Activated CD8-positive, alpha-beta memory T cell treated with anti-CD3 and anti-CD28 coated beads, Interleukin-2, amount 10 ng/mL, durations not matched to agents 7 days and 5 days (primary cell): ENCODE results near the gene AGT. TPM values are rescaled to one million over a fixed set of nuclear protein-coding genes. Genes with fewer than 3 reads are reported as not detected.

Source experiments
- ATAC-seq: fragments of 150-1000 bp; cut with Tn5 transposase; one replicate; pipeline ENCODE4 v1.10.0; 2021; ENCODE audit warnings: moderate library complexity
- CTCF ChIA-PET: fragments of 350-600 bp; sonication (Branson Sonifier 250); formaldehyde crosslinking; loops from one replicate; lab custom pipeline; 2021; ENCODE audit warnings: antibody characterized with exemption; lab: Charles Lee
- DNase-seq: peaks from one replicate; pipeline ENCODE4 v3.0.0-alpha.2; 2020
- H3K27ac Mint-ChIP-seq: one replicate; pipeline ENCODE4 v1.8.0; 2021; ENCODE audit warnings: mild to moderate bottlenecking, mixed read lengths
- H3K27me3 Mint-ChIP-seq: one replicate; pipeline ENCODE4 v1.8.0; 2021; ENCODE audit warnings: mixed read lengths
- H3K36me3 Mint-ChIP-seq: one replicate; pipeline ENCODE4 v1.8.0; 2021; ENCODE audit warnings: mild to moderate bottlenecking, mixed read lengths
- H3K4me1 Mint-ChIP-seq: one replicate; pipeline ENCODE4 v1.8.0; 2021; ENCODE audit warnings: mixed read lengths
- H3K4me3 Mint-ChIP-seq: one replicate; pipeline ENCODE4 v1.8.0; 2021; ENCODE audit warnings: mild to moderate bottlenecking, moderate library complexity, mixed read lengths
- H3K9me3 Mint-ChIP-seq: one replicate; pipeline ENCODE4 v1.8.0; 2022; ENCODE audit warnings: low read depth, mixed read lengths
- total RNA-seq, 2 experiments: library from RNA; stranded (reverse); gene quantifications; one replicate each; pipeline ENCODE4 v1.2.3, GENCODE V29; 2021

AGT gene
- total RNA-seq, 2 experiments from 2014 or later = not detected

GRCh38 chr1:230749635-230750034 lies 35.7 kb upstream of the AGT start:
- H3K4me3 Mint-ChIP-seq = no peak overlapping the region
- DNase-seq = no peak
- H3K9me3 Mint-ChIP-seq = no peaks in the 10 kb centered on the region
- H3K36me3 Mint-ChIP-seq = no peaks in the 10 kb centered on the region
- CTCF ChIA-PET = no interaction called here
- H3K4me1 Mint-ChIP-seq = no peaks in the 10 kb centered on the region
- no peaks in the 10 kb centered on the region for H3K27me3 Mint-ChIP-seq
- H3K27ac Mint-ChIP-seq = no peak overlapping the region
- ATAC-seq = no peak

- H3K27me3 Mint-ChIP-seq = no peaks in the 10 kb centered on the region
- no peaks in the 10 kb centered on the region for H3K9me3 Mint-ChIP-seq
- H3K36me3 Mint-ChIP-seq = no peaks in the 10 kb centered on the region
- no peak overlapping the region for H3K27ac Mint-ChIP-seq
- H3K4me1 Mint-ChIP-seq = no peaks in the 10 kb centered on the region
- ATAC-seq (no peak), DNase-seq (no peak)
- CTCF ChIA-PET = no interaction called here
- no peak overlapping the region for H3K4me3 Mint-ChIP-seq
These were observed 35.2 kb upstream of the AGT start for GRCh38 chr1:230749150-230749549.

DNA sequence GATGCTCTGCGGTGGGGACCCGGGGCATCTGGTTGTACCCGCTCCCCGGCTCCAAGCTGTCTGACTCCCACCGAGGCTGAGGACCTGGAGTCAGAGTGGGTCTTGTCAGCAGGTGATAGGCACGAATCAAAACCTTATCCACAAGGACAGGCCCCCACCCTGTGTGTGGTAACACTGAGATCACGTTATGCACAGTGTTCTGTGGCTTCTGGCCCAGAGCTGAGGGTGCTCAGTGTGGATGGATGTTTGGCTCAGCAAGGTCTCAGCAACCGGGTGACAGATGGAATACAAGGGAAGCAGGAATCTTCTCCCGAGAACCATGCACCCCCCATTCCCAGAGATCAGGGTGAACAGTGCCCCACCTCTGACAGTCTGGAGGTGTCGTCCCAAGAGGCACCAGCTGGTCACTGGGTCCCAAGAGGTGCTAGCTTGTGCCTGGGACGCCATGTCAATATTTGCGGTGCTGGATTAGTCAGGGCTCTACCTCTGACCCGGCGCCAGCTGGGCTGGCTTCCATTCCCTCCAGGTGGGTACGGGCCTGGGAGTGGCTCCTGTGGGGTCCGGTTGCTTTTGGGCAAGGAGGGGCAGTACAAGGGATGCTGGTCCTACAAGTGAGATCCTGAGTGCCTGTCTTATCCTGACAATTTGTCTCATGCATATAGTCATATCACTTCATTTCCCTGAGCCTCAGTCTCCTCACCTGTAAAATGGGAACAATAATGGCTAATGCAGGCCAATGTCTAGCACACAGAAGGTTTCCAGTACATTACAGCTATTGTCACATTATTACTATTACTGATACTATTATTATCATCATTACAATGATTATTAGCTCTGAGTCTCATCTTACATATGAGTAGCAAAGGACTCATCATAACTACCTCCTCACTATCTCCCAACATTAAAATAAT lies 34.2 kb upstream of the AGT start:
- H3K36me3 Mint-ChIP-seq = no peaks in the 10 kb centered on the region
- no peak for ATAC-seq
- H3K4me1 Mint-ChIP-seq = no peaks in the 10 kb centered on the region
- H3K27ac Mint-ChIP-seq = no peak overlapping the region
- no peak overlapping the region for H3K4me3 Mint-ChIP-seq
- DNase-seq = no peak
- CTCF ChIA-PET = no interaction called here
- no peaks in the 10 kb centered on the region for H3K27me3 Mint-ChIP-seq
- H3K9me3 Mint-ChIP-seq = no peaks in the 10 kb centered on the region

- H3K27me3 Mint-ChIP-seq = no peaks in the 10 kb centered on the region
- no peak for ATAC-seq
- no peak within 1 kb of the TSS for H3K4me3 Mint-ChIP-seq
- H3K36me3 Mint-ChIP-seq = no peaks in the 10 kb centered on the region
- H3K9me3 Mint-ChIP-seq = no peaks in the 10 kb centered on the region
- no peak for DNase-seq
- CTCF ChIA-PET = no interaction called here
- no peaks in the 10 kb centered on the region for H3K4me1 Mint-ChIP-seq
- no peak within 1 kb of the TSS for H3K27ac Mint-ChIP-seq
These were observed 33.3 kb upstream of the AGT start, which contains the start of gene CAPN9 for GRCh38 chr1:230747127-230747730. TSS of gene CAPN9 (plus strand) at chr1:230747388. CDS start at chr1:230747497, 109 bp downstream.

GRCh38 chr1:230746617-230747016 lies 32.7 kb upstream of the AGT start:
- no peaks in the 10 kb centered on the region for H3K9me3 Mint-ChIP-seq
- no peak overlapping the region for H3K27ac Mint-ChIP-seq
- no peak overlapping the region for H3K4me3 Mint-ChIP-seq
- CTCF ChIA-PET = no interaction called here
- no peak for DNase-seq
- H3K4me1 Mint-ChIP-seq = no peaks in the 10 kb centered on the region
- no peaks in the 10 kb centered on the region for H3K36me3 Mint-ChIP-seq
- no peaks in the 10 kb centered on the region for H3K27me3 Mint-ChIP-seq
- ATAC-seq = no peak

DNA sequence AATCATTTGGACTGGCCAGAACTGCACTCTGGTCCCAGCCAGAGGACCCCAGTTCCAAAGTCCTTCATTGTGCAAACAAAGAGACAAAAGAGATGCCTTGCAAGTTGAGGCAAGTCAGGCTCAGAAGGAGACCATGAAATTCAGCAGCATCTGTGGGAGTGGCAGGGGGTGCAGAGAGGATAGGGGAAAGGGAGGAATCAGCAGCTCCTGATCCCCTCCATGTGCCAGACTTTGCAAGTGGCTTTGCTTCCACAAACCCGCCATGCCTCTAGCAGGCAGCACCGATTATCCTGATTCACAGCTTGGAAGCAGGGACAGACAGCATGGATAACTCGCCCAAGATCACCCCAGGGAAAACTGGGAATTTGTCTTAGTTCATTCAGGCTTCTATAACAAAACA lies 31.1 kb upstream of the AGT start:
- Mint-ChIP-seq H3K27ac (no peak overlapping the region), H3K36me3 (no peaks in the 10 kb centered on the region), H3K9me3 (no peaks in the 10 kb centered on the region), H3K27me3 (no peaks in the 10 kb centered on the region), H3K4me3 (no peak overlapping the region), H3K4me1 (no peaks in the 10 kb centered on the region)
- no peak for ATAC-seq
- CTCF ChIA-PET = interaction anchor here (0.6 kb wide), 1 partner anchor 1261 kb away, joined by 3 read pairs; no protein-coding TSS in a partner anchor
- no peak for DNase-seq

DNA sequence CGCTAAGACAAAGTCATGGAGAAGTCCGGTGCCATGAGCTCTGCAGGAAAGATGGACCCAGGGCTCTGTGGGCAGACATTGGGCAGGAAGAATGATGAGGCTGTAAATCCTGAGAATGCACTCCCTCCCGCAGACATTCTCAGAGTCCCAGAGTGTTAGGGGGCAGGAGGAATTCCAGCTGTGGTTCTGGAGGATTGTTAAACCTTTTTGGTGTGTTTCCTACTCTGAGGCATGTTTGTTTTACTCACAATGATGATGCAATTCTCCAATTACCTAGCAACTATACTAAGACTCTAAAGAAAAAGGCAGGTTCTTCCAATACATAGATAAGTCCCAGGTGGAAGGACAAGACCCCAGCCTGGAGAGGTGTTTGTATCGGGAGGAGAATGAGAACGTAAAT lies 30.5 kb upstream of the AGT start:
- Mint-ChIP-seq H3K9me3 (no peaks in the 10 kb centered on the region), H3K4me3 (no peak overlapping the region), H3K27me3 (no peaks in the 10 kb centered on the region), H3K4me1 (no peaks in the 10 kb centered on the region), H3K27ac (no peak overlapping the region), H3K36me3 (no peaks in the 10 kb centered on the region)
- ATAC-seq = no peak
- CTCF ChIA-PET = interaction anchor here (1.4 kb wide), 1 partner anchor 466 kb away, joined by 3 read pairs; no protein-coding TSS in a partner anchor
- no peak for DNase-seq

- DNase-seq (no peak), ATAC-seq (no peak)
- H3K4me3 Mint-ChIP-seq = no peak overlapping the region
- no peak overlapping the region for H3K27ac Mint-ChIP-seq
- H3K4me1 Mint-ChIP-seq = no peaks in the 10 kb centered on the region
- no peaks in the 10 kb centered on the region for H3K36me3 Mint-ChIP-seq
- no peaks in the 10 kb centered on the region for H3K27me3 Mint-ChIP-seq
- no peaks in the 10 kb centered on the region for H3K9me3 Mint-ChIP-seq
- CTCF ChIA-PET = interaction anchor here (1.4 kb wide), 1 partner anchor 467 kb away, joined by 3 read pairs; no protein-coding TSS in a partner anchor
These were observed 30.0 kb upstream of the AGT start for GRCh38 chr1:230743899-230744298.

- Mint-ChIP-seq H3K4me3 (no peak overlapping the region), H3K4me1 (no peaks in the 10 kb centered on the region), H3K36me3 (no peaks in the 10 kb centered on the region), H3K27me3 (peaks cover 3% of the 10 kb centered on the region), H3K27ac (no peak overlapping the region), H3K9me3 (no peaks in the 10 kb centered on the region)
- CTCF ChIA-PET = no interaction called here
- ATAC-seq = no peak
- no peak for DNase-seq
These were observed 25.8 kb upstream of the AGT start for GRCh38 chr1:230739564-230740290.

GRCh38 chr1:230737622-230738262 lies 23.8 kb upstream of the AGT start:
- H3K27me3 Mint-ChIP-seq = peaks cover 5% of the 10 kb centered on the region
- H3K4me1 Mint-ChIP-seq = no peaks in the 10 kb centered on the region
- no peak overlapping the region for H3K27ac Mint-ChIP-seq
- no peaks in the 10 kb centered on the region for H3K36me3 Mint-ChIP-seq
- ATAC-seq = no peak
- no peak for DNase-seq
- CTCF ChIA-PET = no interaction called here
- no peaks in the 10 kb centered on the region for H3K9me3 Mint-ChIP-seq
- no peak overlapping the region for H3K4me3 Mint-ChIP-seq

DNA sequence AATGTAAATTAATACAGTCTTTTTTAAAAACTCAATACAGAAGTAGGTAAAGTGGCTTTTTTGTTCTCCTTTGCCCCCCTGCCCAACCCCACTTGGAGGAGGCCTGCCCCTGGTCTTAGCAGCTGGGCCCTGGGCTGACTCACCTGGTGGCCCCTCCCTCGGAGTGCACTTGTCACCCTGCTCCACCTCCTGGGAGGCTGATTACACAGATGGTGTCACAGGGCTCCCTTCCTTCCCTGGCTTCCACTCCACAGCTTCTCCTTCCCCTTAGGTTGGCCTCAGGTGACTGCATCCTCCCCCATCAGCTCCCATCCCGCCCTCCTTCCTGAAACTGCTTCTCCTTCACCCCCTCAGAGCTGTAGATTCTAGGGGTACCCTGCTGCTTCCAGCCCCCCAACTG lies 21.5 kb upstream of the AGT start:
- ATAC-seq (no peak), DNase-seq (no peak)
- no peak overlapping the region for H3K4me3 Mint-ChIP-seq
- H3K36me3 Mint-ChIP-seq = no peaks in the 10 kb centered on the region
- CTCF ChIA-PET = no interaction called here
- no peaks in the 10 kb centered on the region for H3K4me1 Mint-ChIP-seq
- no peaks in the 10 kb centered on the region for H3K9me3 Mint-ChIP-seq
- H3K27me3 Mint-ChIP-seq = peaks cover 6% of the 10 kb centered on the region
- H3K27ac Mint-ChIP-seq = no peak overlapping the region

GRCh38 chr1:230730977-230731376 lies 17.1 kb upstream of the AGT start:
- Mint-ChIP-seq H3K4me3 (no peak overlapping the region), H3K36me3 (no peaks in the 10 kb centered on the region), H3K9me3 (no peaks in the 10 kb centered on the region), H3K27ac (no peak overlapping the region), H3K27me3 (peaks cover 16% of the 10 kb centered on the region), H3K4me1 (no peaks in the 10 kb centered on the region)
- ATAC-seq = no peak
- CTCF ChIA-PET = no interaction called here
- no peak for DNase-seq

- H3K4me1 Mint-ChIP-seq = no peaks in the 10 kb centered on the region
- H3K36me3 Mint-ChIP-seq = no peaks in the 10 kb centered on the region
- CTCF ChIA-PET = no interaction called here
- ATAC-seq (no peak), DNase-seq (no peak)
- peaks cover 16% of the 10 kb centered on the region for H3K27me3 Mint-ChIP-seq
- H3K27ac Mint-ChIP-seq = no peak overlapping the region
- no peak overlapping the region for H3K4me3 Mint-ChIP-seq
- no peaks in the 10 kb centered on the region for H3K9me3 Mint-ChIP-seq
These were observed 14.9 kb upstream of the AGT start for GRCh38 chr1:230728710-230729392.
